ENCODE measurements around the gene CRKL.
"Not testable (repeated sequence)": the region's sequence is repeated elsewhere in the genome, so short reads cannot be mapped to it uniquely, and the experiment has no call there.

The CRKL gene

DNA sequence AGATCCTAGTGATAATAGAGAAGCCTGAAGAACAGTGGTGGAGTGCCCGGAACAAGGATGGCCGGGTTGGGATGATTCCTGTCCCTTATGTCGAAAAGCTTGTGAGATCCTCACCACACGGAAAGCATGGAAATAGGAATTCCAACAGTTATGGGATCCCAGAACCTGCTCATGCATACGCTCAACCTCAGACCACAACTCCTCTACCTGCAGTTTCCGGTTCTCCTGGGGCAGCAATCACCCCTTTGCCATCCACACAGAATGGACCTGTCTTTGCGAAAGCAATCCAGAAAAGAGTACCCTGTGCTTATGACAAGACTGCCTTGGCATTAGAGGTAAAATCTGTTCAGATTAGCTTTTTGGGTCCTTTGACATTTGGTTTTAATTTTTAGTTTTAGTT lies 16.7 kb downstream of the CRKL start:
- no peak for DNase-seq (ENCODE audit: low read depth in 1 of 2, low spot score in 1 of 2)

DNA sequence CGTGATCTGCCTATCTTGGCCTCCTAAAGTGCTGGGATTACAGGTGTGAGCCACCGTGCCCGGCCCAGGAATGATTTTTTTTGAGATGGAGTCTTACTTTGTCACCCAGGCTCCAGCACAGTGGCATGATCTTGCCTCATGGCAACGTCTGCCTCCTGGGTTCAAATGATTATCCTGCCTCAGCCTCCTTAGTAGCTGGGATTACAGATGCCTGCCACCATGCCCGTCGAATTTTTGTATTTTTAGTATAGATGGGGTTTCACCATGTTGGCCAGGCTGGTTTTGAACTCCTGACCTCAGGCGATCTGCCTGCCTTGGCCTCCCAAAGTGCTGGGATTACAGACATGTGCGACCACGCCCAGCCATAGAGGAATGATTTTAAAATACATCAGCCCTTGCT lies 17.8 kb downstream of the CRKL start:
- DNase-seq (ENCODE audit: low read depth in 1 of 2, low spot score in 1 of 2): not testable (repeated sequence)

DNA sequence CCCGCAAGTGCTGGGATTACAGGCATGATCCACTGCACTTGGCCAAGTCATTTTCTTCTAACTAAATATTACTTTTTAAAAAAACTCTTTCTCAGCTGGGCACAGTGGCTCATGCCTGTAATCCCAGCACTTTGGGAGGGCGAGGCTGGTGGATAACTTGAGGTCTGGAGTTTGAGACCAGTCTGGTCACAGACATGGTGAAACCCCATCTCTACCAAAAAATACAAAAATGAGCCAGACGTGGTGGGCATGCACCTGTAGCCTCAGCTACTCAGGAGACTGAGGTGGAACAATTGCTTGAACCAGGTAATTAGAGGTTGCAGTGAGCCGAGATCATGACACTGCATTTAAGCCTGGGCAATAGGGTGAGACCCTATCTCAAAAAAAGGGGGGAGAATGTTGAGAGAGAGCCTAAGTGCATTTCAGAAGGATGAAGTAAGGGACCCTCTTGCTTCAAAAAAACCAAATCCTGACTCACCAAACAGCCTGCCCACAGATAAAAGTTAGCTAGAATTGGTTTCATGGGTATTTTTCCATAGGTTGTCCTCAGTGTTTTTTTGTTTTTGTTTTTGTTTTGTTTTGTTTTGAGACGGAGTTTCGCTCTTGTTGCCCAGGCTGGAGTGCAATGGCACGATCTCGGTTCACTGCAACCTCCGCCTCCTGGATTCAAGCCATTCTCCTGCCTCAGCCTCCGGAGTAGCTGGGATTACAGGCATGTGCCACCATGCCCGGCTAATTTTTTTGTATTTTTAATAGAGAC lies 18.8 kb downstream of the CRKL start:
- DNase-seq (ENCODE audit: low read depth in 1 of 2, low spot score in 1 of 2): not testable (repeated sequence)

DNA sequence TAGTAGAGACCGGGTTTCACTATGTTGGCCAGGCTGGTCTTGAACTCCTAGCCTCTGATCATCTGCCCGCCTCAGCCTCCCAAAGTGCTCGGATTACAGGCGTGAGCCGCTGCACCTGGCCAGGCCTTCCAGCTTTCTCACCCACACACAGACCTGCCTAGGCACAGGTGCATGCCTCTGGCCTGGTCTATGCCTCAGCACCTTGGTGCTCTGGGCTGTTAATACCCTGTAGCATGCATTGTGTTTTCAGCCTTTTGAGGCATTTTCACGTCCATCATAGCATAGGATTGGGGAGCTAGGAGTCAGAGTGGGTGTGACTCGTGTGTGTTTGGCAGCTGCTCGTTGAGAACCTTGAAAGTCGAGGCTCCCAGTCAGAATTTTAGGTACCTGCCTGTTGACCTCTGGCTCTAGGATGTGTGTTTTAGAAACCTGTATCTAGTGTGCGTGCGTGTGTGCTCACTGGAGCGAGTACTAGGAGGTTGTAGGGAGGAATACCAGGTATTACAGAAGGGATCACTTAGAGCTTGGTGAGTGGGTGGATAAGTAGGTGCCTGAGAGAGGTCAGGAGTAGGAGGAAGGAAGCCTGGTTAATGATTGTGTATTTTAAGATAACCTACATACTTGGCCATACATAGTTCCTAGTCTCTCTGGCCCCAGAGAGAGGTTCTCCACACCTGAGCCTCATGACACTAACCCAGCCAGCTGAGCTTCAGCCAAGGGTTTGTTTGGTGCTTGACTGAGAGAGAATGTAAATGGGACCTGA lies 20.0 kb downstream of the CRKL start:
- no peak for DNase-seq (ENCODE audit: low read depth in 1 of 2, low spot score in 1 of 2)

- no peak for DNase-seq (ENCODE audit: low read depth in 1 of 2, low spot score in 1 of 2)
Measured at GRCh38 chr22:20937794-20938671, 20.8 kb downstream of the CRKL start.

DNA sequence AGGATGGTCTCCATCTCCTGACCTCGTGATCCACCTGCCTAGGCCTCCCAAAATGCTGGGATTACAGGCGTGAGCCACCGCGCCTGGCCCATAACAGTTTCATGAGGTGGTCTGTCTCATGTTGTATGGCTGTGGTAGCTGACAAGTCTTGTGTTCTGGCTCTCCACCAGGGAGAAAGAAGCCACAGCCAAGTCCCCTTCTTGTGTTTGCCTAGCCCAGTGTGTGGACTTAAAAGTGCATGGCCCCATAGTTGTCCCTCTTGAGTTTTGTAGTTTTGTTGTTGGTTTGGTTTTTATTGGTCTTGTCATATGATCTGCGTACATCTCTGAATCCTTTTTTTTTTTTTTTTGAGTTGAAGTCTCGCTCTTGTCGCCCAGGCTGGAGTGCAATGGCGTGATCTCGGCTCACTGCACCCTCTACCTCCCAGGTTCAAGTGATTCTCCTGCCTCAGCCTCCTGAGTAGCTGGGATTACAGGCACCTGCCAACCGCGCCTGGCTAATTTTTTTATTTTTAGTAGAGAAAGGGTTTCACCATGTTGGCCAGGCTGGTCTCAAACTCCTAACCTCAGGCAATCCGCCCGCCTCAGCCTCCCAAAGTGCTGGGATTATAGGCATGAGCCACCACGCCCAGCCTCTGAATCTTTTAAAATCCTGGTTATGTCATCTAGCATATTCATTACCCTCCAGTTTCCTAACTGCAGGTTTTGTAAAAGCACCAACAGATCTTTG lies 22.4 kb downstream of the CRKL start:
- not testable (repeated sequence) for DNase-seq (ENCODE audit: low read depth in 1 of 2, low spot score in 1 of 2)

DNA sequence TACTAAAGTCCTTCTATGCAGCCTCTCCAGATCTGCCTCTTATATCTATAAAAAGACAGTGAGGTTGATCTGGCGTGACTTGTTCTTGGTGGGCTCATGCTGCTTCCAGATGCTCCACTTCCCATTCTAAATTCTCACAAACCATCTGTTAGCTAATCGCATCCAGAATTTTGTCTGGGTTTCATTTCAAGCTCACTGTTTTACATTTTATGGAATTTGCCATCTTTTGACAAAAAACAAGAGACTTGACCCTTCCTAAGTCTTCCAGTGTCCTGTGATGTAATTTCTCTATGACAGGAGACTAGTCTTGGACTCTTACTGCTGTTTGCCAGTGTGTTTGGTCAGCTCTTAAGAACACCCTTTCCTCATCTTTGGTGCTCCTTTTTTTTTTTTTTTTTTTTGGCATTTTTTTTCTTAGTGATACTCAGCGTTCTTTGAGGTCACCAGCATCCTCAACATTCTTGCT lies 23.0 kb downstream of the CRKL start:
- no peak for DNase-seq (ENCODE audit: low read depth in 1 of 2, low spot score in 1 of 2)

DNA sequence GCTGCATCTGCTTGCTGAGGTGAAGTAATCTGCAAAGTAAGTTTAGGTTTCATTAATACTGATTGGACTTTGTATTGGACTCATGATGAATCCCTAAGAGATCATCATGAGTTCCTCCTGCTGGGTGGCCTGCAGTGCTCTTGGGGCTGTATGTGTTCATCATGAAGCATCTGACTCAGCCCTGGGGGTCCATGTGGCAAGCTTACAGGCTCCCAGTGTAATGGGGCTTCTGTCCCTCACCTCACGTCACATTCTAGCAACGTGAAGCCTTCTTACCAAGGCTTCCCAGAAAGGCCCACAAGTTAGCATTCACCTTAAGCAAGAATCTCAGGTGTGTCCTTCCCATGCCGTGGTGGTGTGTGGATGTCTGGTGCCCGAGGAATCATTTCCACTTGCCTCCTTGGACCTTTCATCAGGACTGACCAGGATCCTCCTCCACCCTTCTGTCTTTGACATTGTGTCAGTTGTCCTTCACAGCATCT lies 23.7 kb downstream of the CRKL start:
- DNase-seq (ENCODE audit: low read depth in 1 of 2, low spot score in 1 of 2): no peak

GRCh38 chr22:20942203-20942902 lies 25.1 kb downstream of the CRKL start:
- not testable (repeated sequence) for DNase-seq (ENCODE audit: low read depth in 1 of 2, low spot score in 1 of 2)

DNA sequence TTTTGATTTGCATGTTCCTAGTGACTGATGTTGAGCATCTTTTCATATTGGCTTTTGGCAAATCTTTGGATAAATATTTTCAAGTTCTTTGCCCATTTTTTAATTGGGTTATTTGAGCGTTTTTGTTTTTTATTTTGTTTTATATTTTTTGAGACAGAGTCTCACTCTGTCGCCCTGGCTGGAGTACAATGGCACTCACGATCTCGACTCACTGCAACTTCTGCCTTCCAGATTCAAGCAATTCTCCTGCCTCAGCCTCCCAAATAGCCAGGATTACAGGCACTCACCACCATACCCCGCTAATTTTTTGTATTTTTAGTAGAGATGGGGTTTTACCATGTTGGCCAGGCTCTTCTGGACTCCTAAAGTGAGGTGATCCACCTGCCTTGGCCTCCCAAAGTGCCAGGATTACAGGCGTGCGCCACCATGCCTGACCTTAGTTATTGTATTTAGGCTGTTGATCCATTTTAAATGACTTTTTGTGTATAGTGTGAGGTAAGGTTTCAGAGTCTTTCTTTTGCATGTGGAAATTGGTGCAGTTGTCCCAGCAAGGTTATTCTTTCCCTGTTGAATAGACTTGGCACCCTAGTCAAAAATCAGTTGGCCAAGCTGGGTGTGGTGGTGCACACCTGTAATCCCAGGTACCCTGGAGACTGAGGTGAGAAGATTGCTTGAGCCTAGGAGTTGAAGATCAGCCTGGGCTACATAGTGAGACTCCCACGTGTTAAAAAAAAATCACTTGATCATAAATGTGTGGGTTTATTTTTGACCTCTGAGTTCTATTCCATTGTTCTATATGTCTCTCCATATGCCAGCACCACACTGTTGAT lies 26.1 kb downstream of the CRKL start:
- DNase-seq (ENCODE audit: low read depth in 1 of 2, low spot score in 1 of 2): no peak

GRCh38 chr22:20944042-20944441 lies 26.8 kb downstream of the CRKL start:
- DNase-seq (ENCODE audit: low read depth in 1 of 2, low spot score in 1 of 2): no peak

GRCh38 chr22:20945578-20945934 lies 28.3 kb downstream of the CRKL start:
- DNase-seq (ENCODE audit: low read depth in 1 of 2, low spot score in 1 of 2): no peak

- DNase-seq (ENCODE audit: low read depth in 1 of 2, low spot score in 1 of 2): no peak
Measured at GRCh38 chr22:20946080-20946986, 29.1 kb downstream of the CRKL start.

GRCh38 chr22:20946991-20947390 lies 29.8 kb downstream of the CRKL start:
- no peak for DNase-seq (ENCODE audit: low read depth in 1 of 2, low spot score in 1 of 2)

- DNase-seq (ENCODE audit: low read depth in 1 of 2, low spot score in 1 of 2): no peak
Measured at GRCh38 chr22:20948450-20948849, 31.2 kb downstream of the CRKL start.

GRCh38 chr22:20948989-20949388 lies 31.8 kb downstream of the CRKL start:
- DNase-seq (ENCODE audit: low read depth in 1 of 2, low spot score in 1 of 2): no peak

GRCh38 chr22:20949698-20950183 lies 32.5 kb downstream of the CRKL start:
- DNase-seq (ENCODE audit: low read depth in 1 of 2, low spot score in 1 of 2): no peak

All from stimulated activated CD4-positive, alpha-beta T cell treated with anti-CD3 and anti-CD28 coated beads, Interleukin-15, amount 100 ng/mL, for 1 hour (primary cell).